GM18508 (cell line): ENCODE data around the gene GKN1.

Source experiments
- ATAC-seq: cut with Tn5 transposase; IDR thresholded peaks from one replicate; pipeline ENCODE4 v1.9.1; 2021; ENCODE audit warnings: moderate number of reproducible peaks; ENCODE audit not compliant: insufficient read depth, unreplicated experiment

Gene GKN1

GRCh38 chr2:69001879-69002278 is 27.4 kb downstream of the GKN1 start:
- no peak for ATAC-seq

- ATAC-seq, result no peak
These were observed 29.3 kb downstream of the GKN1 start for GRCh38 chr2:69003731-69004130.

GRCh38 chr2:69007169-69007568 is 32.7 kb downstream of the GKN1 start:
- ATAC-seq, result no peak

GRCh38 chr2:69007603-69008002 is 33.2 kb downstream of the GKN1 start:
- ATAC-seq, result no peak

- no peak for ATAC-seq
These were observed 36.2 kb downstream of the GKN1 start for GRCh38 chr2:69010437-69011194.

GRCh38 chr2:69011611-69012157 is 37.2 kb downstream of the GKN1 start:
- ATAC-seq, result no peak

- no peak for ATAC-seq
These were observed 38.1 kb downstream of the GKN1 start for GRCh38 chr2:69012310-69013141.

- ATAC-seq, result no peak
These were observed 38.9 kb downstream of the GKN1 start, which contains the start of gene ANTXR1 for GRCh38 chr2:69013142-69013839. Gene ANTXR1 (plus strand): TSS chr2:69013179. CDS start chr2:69013500, 321 bp downstream.

- no peak for ATAC-seq
These were observed 39.7 kb downstream of the GKN1 start for GRCh38 chr2:69013840-69014821.

GRCh38 chr2:69017080-69017479 is 42.6 kb downstream of the GKN1 start:
- ATAC-seq, result no peak

- ATAC-seq, result no peak
These were observed 43.4 kb downstream of the GKN1 start for GRCh38 chr2:69017835-69018234.

- ATAC-seq, result no peak
These were observed 44.3 kb downstream of the GKN1 start for GRCh38 chr2:69018678-69019095.

- no peak for ATAC-seq
These were observed 46.3 kb downstream of the GKN1 start for GRCh38 chr2:69020496-69021426.

- no peak for ATAC-seq
These were observed 47.3 kb downstream of the GKN1 start for GRCh38 chr2:69021727-69022126.

- no peak for ATAC-seq
These were observed 48.1 kb downstream of the GKN1 start for GRCh38 chr2:69022548-69022947.

- no peak for ATAC-seq
These were observed 48.8 kb downstream of the GKN1 start for GRCh38 chr2:69023236-69023635.

- ATAC-seq, result no peak
These were observed 51.6 kb downstream of the GKN1 start for GRCh38 chr2:69026026-69026425.

GRCh38 chr2:69026691-69027459 is 52.4 kb downstream of the GKN1 start:
- ATAC-seq, result no peak
